Subcutaneous abdominal adipose tissue (tissue), 5 donors: Measurements from ENCODE around the gene LDHD.
A peak's percentile ranks its signal among the peaks of the same experiment; 100 is the strongest.

Experiments
- H3K27ac ChIP-seq: one replicate; pipeline ENCODE4 v1.7.0; 2013; ENCODE audit warnings: low read depth, mild to moderate bottlenecking, inconsistent platforms, low read length, moderate library complexity
- H3K27me3 ChIP-seq, 5 donors: one replicate each; pipeline ENCODE4 v1.7.0; 2013; ENCODE audit warnings: low read length in 5 of 5, inconsistent platforms in 1 of 5; ENCODE audit not compliant: control insufficient read depth in 5 of 5, insufficient read depth in 4 of 5
- H3K36me3 ChIP-seq, 5 donors: one replicate each; pipeline ENCODE4 v1.7.0; 2013; ENCODE audit warnings: low read length in 5 of 5; ENCODE audit not compliant: control insufficient read depth in 5 of 5, insufficient read depth in 5 of 5
- H3K4me1 ChIP-seq, 5 donors: one replicate each; pipeline ENCODE4 v1.7.0; 2013; ENCODE audit warnings: low read length in 5 of 5, mild to moderate bottlenecking in 3 of 5, moderate library complexity in 1 of 5; ENCODE audit not compliant: control insufficient read depth in 5 of 5, insufficient read depth in 5 of 5
- H3K4me3 ChIP-seq, 5 donors: one replicate each; pipeline ENCODE4 v1.7.0; 2013; ENCODE audit warnings: low read length in 5 of 5, low read depth in 1 of 5
- H3K9ac ChIP-seq, 5 donors: one replicate each; pipeline ENCODE4 v1.7.0; 2013; ENCODE audit warnings: low read length in 5 of 5, mild to moderate bottlenecking in 4 of 5, moderate library complexity in 3 of 5
- H3K9me3 ChIP-seq, 5 donors: one replicate each; pipeline ENCODE4 v1.7.0; 2013; ENCODE audit warnings: low read length in 5 of 5; ENCODE audit not compliant: control insufficient read depth in 5 of 5
- donor health status: healthy.
- donor health status: healthy.
- donor health status: healthy.
- donor health status: healthy.
- donor health status: healthy.

LDHD gene

DNA sequence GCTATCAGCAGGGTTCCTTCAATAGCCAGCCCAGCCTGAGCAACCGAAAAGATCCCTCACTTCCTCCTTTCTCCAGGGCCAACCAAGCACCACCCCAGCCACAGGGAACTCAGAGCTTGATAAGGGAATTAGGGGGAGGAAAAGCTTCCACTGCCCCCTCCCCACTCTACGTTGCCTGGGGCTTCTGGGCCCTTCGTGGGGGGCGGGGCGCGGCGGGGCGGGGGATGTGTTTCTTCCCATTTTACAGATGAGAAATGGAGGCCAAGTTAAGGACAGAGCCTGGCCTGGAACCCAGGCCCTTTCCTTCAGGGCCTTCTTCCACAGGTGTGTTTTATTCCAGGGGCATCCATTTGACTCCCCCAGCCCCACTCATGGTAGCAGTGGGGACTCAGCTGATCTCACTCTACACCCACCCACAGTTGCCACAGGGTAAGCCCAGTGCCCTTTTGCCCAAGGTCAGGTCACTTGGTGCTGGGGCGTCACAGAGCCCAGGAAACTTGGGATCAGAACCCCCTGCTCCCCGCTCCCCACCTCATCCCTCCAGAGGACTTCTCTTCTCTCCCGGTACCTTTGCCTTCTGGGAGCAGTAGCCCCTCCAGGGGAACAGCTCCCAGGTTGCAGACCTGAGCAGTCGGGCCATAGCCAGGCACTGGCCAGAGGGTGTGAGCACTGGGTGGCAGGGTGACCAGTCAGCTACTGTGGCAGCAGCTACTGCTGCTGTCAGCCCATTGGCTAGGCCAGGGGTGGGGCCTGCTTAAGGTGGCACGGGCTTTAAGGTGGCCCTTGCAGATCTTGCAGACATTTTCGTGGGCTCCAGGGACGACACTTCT, at the start of gene LDHD:
TSS of gene LDHD (minus strand) at position 700 of the 830 bp plus-strand sequence. CDS start at position 640, 60 bp downstream.
- Histone ChIP-seq H3K27ac (peak within 1 kb of the TSS; percentile 41), H3K9ac (peak within 1 kb of the TSS; percentile 56 to 82 (median 64)), H3K9me3 (no peaks in the 10 kb centered on the region), H3K4me3 (peak within 1 kb of the TSS; percentile 51 to 90 (median 84)), H3K4me1 (peaks cover 2 to 55% (median 39%) of the 10 kb centered on the region in 5 donors), H3K36me3 (peaks cover 0 to 6% (median 0%) of the 10 kb centered on the region in 5 donors), H3K27me3 (peaks cover 0 to 3% (median 0%) of the 10 kb centered on the region in 5 donors)

DNA sequence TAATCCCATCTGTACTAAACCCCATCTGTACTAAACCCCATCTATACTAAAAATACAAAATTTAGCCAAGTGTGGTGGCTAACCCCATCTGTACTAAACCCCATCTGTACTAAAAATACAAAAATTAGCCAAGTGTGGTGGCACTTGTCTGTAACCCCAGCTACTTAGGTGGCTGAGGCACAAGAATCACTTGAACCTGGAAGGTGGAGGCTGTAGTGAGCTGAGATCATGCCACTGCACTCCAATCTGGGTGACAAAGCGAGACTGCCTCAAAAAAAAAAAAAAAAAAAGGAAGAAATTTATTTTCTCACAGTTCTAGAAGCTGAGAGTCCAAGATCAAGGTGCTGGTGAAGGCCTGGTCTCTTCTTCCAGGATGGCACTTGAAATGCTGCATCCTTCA, 43.8 kb upstream of the LDHD start:
- Histone ChIP-seq H3K9me3 (no peaks in the 10 kb centered on the region), H3K4me1 (no peaks in the 10 kb centered on the region), H3K27me3 (no peaks in the 10 kb centered on the region), H3K9ac (no peak overlapping the region), H3K36me3 (peaks cover 3 to 11% (median 5%) of the 10 kb centered on the region in 5 donors), H3K4me3 (no peak overlapping the region), H3K27ac (no peak overlapping the region)

DNA sequence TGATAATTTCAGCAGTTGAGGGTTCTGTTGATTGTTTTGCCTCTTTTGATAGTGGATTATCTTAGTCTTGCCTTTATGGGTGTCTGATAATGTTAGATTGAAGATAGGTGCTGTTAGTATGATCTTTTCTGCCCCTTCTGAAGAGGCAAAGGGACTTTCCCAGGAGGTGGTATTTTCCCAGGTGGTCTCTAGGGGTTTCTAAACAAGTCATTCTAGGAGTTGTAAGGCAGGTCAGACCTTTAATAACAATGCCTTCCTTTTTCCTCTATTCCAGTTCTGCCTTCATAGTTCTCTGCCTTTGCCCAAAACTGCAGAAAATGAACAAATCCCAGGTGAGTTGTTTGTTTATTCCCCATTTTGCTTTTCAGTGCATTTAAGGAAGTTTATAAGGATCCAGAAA, 36.1 kb upstream of the LDHD start:
- Histone ChIP-seq H3K27me3 (no peaks in the 10 kb centered on the region), H3K4me3 (no peak overlapping the region), H3K36me3 (peaks cover 5 to 9% (median 6%) of the 10 kb centered on the region in 5 donors), H3K9me3 (peaks cover 3 to 22% (median 12%) of the 10 kb centered on the region in 5 donors), H3K27ac (no peak overlapping the region), H3K4me1 (peaks cover 2 to 8% (median 6%) of the 10 kb centered on the region in 5 donors), H3K9ac (no peak overlapping the region)

- Histone ChIP-seq H3K27ac (no peak overlapping the region), H3K4me1 (peaks cover 2 to 8% (median 6%) of the 10 kb centered on the region in 5 donors), H3K27me3 (no peaks in the 10 kb centered on the region), H3K9ac (no peak overlapping the region), H3K36me3 (peaks cover 4 to 9% (median 6%) of the 10 kb centered on the region in 5 donors), H3K4me3 (no peak overlapping the region), H3K9me3 (peaks cover 3 to 22% (median 12%) of the 10 kb centered on the region in 5 donors)
These were observed 35.2 kb upstream of the LDHD start for GRCh38 chr16:75151798-75152197.

DNA sequence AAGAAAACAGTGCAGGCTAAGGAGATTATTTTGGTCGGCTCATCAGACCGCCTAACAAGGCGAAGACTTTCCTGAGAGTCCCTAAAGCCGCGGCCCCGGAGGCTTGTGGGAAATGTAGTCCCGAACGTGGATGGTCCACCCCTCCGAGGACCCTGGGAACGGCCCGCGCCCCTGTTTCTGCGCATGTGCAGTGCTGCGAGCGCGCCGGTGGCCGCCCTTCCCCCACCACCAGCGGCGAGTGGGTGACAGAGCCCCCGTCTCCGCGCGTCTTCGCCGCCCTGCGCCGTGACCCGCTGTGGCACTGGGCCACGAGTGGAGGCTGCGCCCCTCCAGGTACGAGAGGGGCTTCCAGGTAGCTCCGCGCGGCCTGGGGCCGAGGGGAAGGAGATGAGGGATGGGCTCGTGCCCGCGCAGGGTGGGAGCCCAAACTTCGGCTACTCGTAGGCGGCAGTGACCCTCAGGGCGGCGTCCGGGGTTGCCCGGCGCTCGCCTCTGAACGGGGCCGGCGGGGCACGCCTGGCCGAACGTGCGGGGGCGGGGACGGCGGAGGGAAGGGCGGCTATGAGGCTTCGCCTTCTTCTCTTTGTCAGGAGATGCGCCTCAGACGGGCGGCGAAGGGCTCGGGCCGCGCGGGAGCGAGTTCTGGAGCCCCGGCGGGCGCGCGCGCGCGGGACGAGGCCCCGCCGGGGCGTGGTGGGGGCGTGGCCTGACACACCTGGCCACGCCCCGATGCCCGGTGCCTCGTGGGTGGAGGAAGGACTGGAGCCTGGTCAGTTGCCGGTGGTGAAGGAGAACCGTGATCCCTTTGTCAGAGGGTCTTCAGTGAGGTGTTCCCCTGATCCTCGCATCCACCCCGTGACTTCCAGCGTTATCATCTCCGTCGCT, 32.0 kb upstream of the LDHD start, which contains the start of gene ZFP1:
TSS of gene ZFP1 (plus strand) at position 214 of the 885 bp plus-strand sequence. CDS start 4,428 bp downstream, outside the sequence.
- H3K9me3 ChIP-seq: peaks cover 3 to 25% (median 20%) of the 10 kb centered on the region in 5 donors
- H3K9ac ChIP-seq: peak within 1 kb of the TSS in 4 of 5 donors; percentile 84 to 92 (median 90)
- peak within 1 kb of the TSS; percentile 90 for H3K27ac ChIP-seq
- H3K36me3 ChIP-seq: peaks cover 0 to 3% (median 0%) of the 10 kb centered on the region in 5 donors
- peaks cover 2 to 8% (median 6%) of the 10 kb centered on the region in 5 donors for H3K4me1 ChIP-seq
- no peaks in the 10 kb centered on the region for H3K27me3 ChIP-seq
- peak within 1 kb of the TSS; percentile 68 to 99 (median 92) for H3K4me3 ChIP-seq

DNA sequence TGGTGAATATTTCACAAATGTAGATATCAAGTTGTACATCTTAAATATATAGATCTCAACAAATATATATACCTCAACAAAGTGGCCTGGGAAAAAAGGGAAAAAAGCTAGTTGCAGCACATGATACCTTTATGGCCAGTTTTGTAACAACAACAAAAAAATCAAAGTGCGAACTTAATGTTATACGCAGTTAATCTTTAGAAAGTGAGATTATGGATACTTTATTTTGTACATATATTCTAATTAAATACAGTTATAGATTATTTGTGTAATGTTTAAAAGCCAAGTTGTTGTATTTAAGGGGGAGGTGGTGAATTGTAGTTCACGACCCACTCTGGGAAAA, 31.4 kb upstream of the LDHD start:
- Histone ChIP-seq H3K9me3 (peaks cover 3 to 25% (median 20%) of the 10 kb centered on the region in 5 donors), H3K4me3 (peak overlapping the region in 4 of 5 donors; percentile 29 to 99 (median 80)), H3K9ac (peak overlapping the region in 1 of 5 donors; percentile 92), H3K36me3 (no peaks in the 10 kb centered on the region), H3K27me3 (no peaks in the 10 kb centered on the region), H3K27ac (peak overlapping the region; percentile 90), H3K4me1 (peaks cover 2 to 8% (median 6%) of the 10 kb centered on the region in 5 donors)

- H3K9ac ChIP-seq: no peak overlapping the region
These were observed 27.4 kb upstream of the LDHD start for GRCh38 chr16:75143941-75144340.

DNA sequence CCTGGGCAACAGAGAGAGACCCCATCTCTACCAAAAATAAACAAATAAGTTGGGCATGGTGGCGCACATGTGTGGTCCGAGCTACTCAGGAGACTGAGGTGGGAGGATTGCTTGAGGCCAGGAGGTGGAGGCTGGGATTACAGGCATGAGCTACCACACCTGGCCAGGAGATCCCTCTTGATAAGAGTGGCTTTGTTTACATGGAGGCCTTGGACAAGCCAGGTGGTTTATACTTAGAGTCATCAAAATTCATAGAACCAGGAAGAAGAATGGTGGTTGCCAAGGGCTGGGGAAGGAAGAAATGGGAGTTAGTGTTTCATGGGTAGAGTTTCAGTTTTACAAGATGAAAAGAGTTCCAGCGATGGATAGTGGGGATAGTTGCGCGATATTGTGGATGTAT, 22.9 kb upstream of the LDHD start:
- Histone ChIP-seq H3K27ac (no peak overlapping the region), H3K9me3 (no peaks in the 10 kb centered on the region), H3K4me3 (no peak overlapping the region), H3K36me3 (no peaks in the 10 kb centered on the region), H3K9ac (no peak overlapping the region), H3K27me3 (no peaks in the 10 kb centered on the region), H3K4me1 (peaks cover 0 to 5% (median 0%) of the 10 kb centered on the region in 5 donors)

More at GRCh38 chr16:75143941-75144340, 27.4 kb upstream of the LDHD start:
- H3K27ac ChIP-seq: no peak overlapping the region
- no peak overlapping the region for H3K4me3 ChIP-seq
- peaks cover 0 to 8% (median 4%) of the 10 kb centered on the region in 5 donors for H3K9me3 ChIP-seq
- no peaks in the 10 kb centered on the region for H3K27me3 ChIP-seq
- no peaks in the 10 kb centered on the region for H3K36me3 ChIP-seq
- H3K4me1 ChIP-seq: peaks cover under 1 to 4% (median 2%) of the 10 kb centered on the region in 5 donors

DNA sequence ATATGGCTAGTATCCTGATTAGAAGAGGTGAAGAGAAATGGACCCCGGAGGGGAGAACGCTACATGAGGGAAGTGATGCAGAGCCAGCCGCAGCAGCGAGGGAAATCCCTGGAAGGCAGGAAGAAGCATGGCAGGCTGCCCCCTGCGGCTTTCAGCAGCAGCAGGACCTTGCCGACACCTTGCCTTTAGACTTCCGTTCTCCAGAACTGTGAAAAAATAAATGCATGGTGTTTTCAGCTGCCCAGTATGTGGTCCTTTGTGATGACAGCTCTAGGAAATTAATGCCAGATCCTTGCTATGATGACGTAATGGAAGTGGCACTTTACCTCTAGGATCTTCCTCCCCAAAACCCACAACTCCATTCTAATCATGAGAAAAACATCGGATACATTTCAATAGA, 22.1 kb upstream of the LDHD start:
- no peak overlapping the region for H3K27ac ChIP-seq
- H3K27me3 ChIP-seq: no peaks in the 10 kb centered on the region
- no peaks in the 10 kb centered on the region for H3K9me3 ChIP-seq
- H3K36me3 ChIP-seq: no peaks in the 10 kb centered on the region
- H3K4me3 ChIP-seq: peak overlapping the region in 1 of 5 donors; percentile 31
- H3K9ac ChIP-seq: no peak overlapping the region
- peaks cover 0 to 5% (median 0%) of the 10 kb centered on the region in 5 donors for H3K4me1 ChIP-seq
